K562 (cell line): ENCODE results near the gene KMT5B. TPM values are rescaled to one million over a fixed set of nuclear protein-coding genes. Genes with fewer than 3 reads are reported as not detected.

ENCODE experiments used
- ATAC-seq: fragments of 200-7000 bp; cut with Tn5 transposase; 3 replicates; pipeline ENCODE4 v1.9.1; 2020; ENCODE audit warnings: moderate library complexity
- BruUV-seq: library from RNA; stranded (reverse); fragments of 400-500 nt; replicated peaks from 2 replicates; lab custom pipeline; 2021; lab: Mats Ljungman, UMichigan
- CTCF ChIA-PET: fragments of 300-600 bp; formaldehyde crosslinking; extraction: SDS; loops from one replicate; lab custom pipeline; 2021; ENCODE audit warnings: low intra/inter-chr PET ratio; lab: Yijun Ruan, JAX
- POLR2A ChIA-PET: fragments of 300-600, 350-650 bp; sonication (Branson Sonifier 250); formaldehyde crosslinking; extraction: SDS; loops from one replicate; lab custom pipeline; 2021; ENCODE audit warnings: antibody characterized with exemption, inconsistent platforms; lab: Yijun Ruan, JAX
- DNase-seq, 4 experiments: peaks; one replicate each; pipeline versions ENCODE4 v3.0.0 to v3.0.0-alpha.2; 2011 to 2018; ENCODE audit warnings: low spot score in 3 of 4, mixed read lengths in 3 of 4; ENCODE audit errors: extremely low read depth in 1 of 4
- FAIRE-seq: peaks from 2 replicates; lab custom pipeline; 2011; peaks lifted over from hg19 to GRCh38; lab: Jason Lieb, UNC
- H2AFZ ChIP-seq: 2 replicates; pipeline ENCODE4 v1.6.0; 2011; ENCODE audit warnings: low read depth, low read length, control low read depth, inconsistent platforms
- H3K27ac ChIP-seq: fragments of 200-600 bp; 3 replicates; pipeline ENCODE4 v1.8.0; 2011; ENCODE audit warnings: low read depth, mild to moderate bottlenecking, control low read depth, inconsistent platforms, low read length, moderate library complexity, mixed read lengths; ENCODE audit errors: extremely low read depth
- H3K27me3 ChIP-seq, 2 experiments: fragments of 300-600 bp in 1 of 2; 2 replicates in 1 of 2; 3 replicates in 1 of 2; pipeline versions ENCODE4 v1.6.0 to v1.8.0; 2011; ENCODE audit warnings: inconsistent platforms in 2 of 2, low read length in 2 of 2, mild to moderate bottlenecking in 1 of 2, mixed read lengths in 1 of 2, moderate library complexity in 1 of 2; ENCODE audit not compliant: control insufficient read depth in 2 of 2, insufficient read depth in 2 of 2
- H3K36me3 ChIP-seq: fragments of 300-600 bp; 3 replicates; pipeline ENCODE4 v1.8.0; 2011; ENCODE audit warnings: mild to moderate bottlenecking, low read length, inconsistent platforms; ENCODE audit not compliant: control insufficient read depth, insufficient read depth
- H3K4me1 ChIP-seq, 2 experiments: fragments of 200-600 bp in 1 of 2; replicated peaks in 1 of 2; 2 replicates in 1 of 2; 3 replicates in 1 of 2; pipeline versions ENCODE4 v1.5.1 to v1.8.0; 2011; ENCODE audit warnings: inconsistent platforms in 2 of 2, low read length in 2 of 2, mild to moderate bottlenecking in 1 of 2, mixed read lengths in 1 of 2, moderate library complexity in 1 of 2; ENCODE audit not compliant: control insufficient read depth in 2 of 2, insufficient read depth in 2 of 2
- H3K4me2 ChIP-seq: 2 replicates; pipeline ENCODE4 v1.6.1; 2011; ENCODE audit warnings: low read length, control low read depth, inconsistent platforms, mixed read lengths; ENCODE audit not compliant: insufficient read depth
- H3K4me3 ChIP-seq: fragments of 200-600 bp; sonication (generic), shearing (Covaris generic); 2 replicates; pipeline ENCODE4 v1.5.1; 2016; ENCODE audit warnings: control low read depth, inconsistent platforms
- H3K79me2 ChIP-seq: fragments of 200-600 bp; 3 replicates; pipeline ENCODE4 v1.8.0; 2011; ENCODE audit warnings: low read length, inconsistent platforms; ENCODE audit not compliant: control insufficient read depth, insufficient read depth
- H3K9ac ChIP-seq, 2 experiments: 2 replicates each; pipeline versions ENCODE4 v1.6.0 to v1.6.1; 2011; ENCODE audit warnings: low read depth in 2 of 2, low read length in 2 of 2, control low read depth in 1 of 2, inconsistent platforms in 1 of 2, mild to moderate bottlenecking in 1 of 2, mixed read lengths in 1 of 2; ENCODE audit not compliant: insufficient read depth in 1 of 2
- H3K9me1 ChIP-seq: one replicate; pipeline ENCODE4 v1.6.0; 2011; ENCODE audit warnings: inconsistent platforms, mild to moderate bottlenecking, low read length, moderate library complexity; ENCODE audit not compliant: control insufficient read depth, insufficient read depth
- H3K9me3 ChIP-seq: replicated peaks from 2 replicates; pipeline ENCODE4 v1.5.1; 2011; ENCODE audit warnings: low read depth, low read length, inconsistent platforms; ENCODE audit not compliant: control insufficient read depth, insufficient read depth
- H4K20me1 ChIP-seq: replicated peaks from 2 replicates; pipeline ENCODE4 v1.6.1; 2011; ENCODE audit warnings: low read length, inconsistent platforms, mixed read lengths; ENCODE audit not compliant: control insufficient read depth, insufficient read depth
- ETS2 ChIP-seq: IDR thresholded peaks from 2 replicates; pipeline ENCODE4 v1.6.1; 2016; ENCODE audit warnings: borderline replicate concordance, missing genetic modification characterization, mild to moderate bottlenecking, moderate library complexity, missing compliant biosample characterization; ENCODE audit not compliant: poor library complexity, severe bottlenecking
- JUND ChIP-seq, 2 experiments: IDR thresholded peaks; 2 replicates in 1 of 2; 3 replicates in 1 of 2; pipeline ENCODE4 v1.6.1; 2011; ENCODE audit warnings: borderline replicate concordance in 2 of 2, low read depth in 2 of 2, low read length in 2 of 2, improper control_type of control experiment in 1 of 2, missing biosample characterization in 1 of 2, missing genetic modification characterization in 1 of 2, missing genetic modification reagents in 1 of 2
- KDM4B ChIP-seq, 2 experiments: fragments of 450-650 bp in 1 of 2; sonication (generic) in 1 of 2; IDR thresholded peaks; 2 replicates each; pipeline ENCODE4 v1.6.1; 2016 to 2017; ENCODE audit warnings: borderline replicate concordance in 2 of 2, antibody characterized with exemption in 1 of 2, low read depth in 1 of 2, mild to moderate bottlenecking in 1 of 2
- MED1 ChIP-seq: sonication (generic); formaldehyde crosslinking; IDR thresholded peaks from 2 replicates; pipeline ENCODE4 v1.8.1; 2023; ENCODE audit warnings: missing genetic modification reagents, borderline replicate concordance
- NR2F6 ChIP-seq: fragments of 450-650 bp; formaldehyde crosslinking; IDR thresholded peaks from 2 replicates; pipeline ENCODE4 v1.4.0; 2020; ENCODE audit warnings: mild to moderate bottlenecking
- SUPT5H ChIP-seq: fragments of 450-650 bp; IDR thresholded peaks from 2 replicates; pipeline ENCODE4 v1.6.1; 2016
- TEAD1 ChIP-seq, 2 experiments: fragments of 450-650 bp in 1 of 2; sonication (generic) in 1 of 2; formaldehyde crosslinking; IDR thresholded peaks; 2 replicates each; pipeline versions ENCODE4 v1.4.0 to v1.8.0; 2020 to 2022; ENCODE audit warnings: mild to moderate bottlenecking in 2 of 2, missing genetic modification reagents in 1 of 2
- ZBTB2 ChIP-seq: fragments of 450-650 bp; IDR thresholded peaks from 2 replicates; pipeline ENCODE4 v1.6.1; 2016; ENCODE audit warnings: antibody characterized with exemption
- ZNF175 ChIP-seq: fragments of 200-800 bp; sonication (Bioruptor generic); IDR thresholded peaks from 2 replicates; pipeline ENCODE4 v1.6.1; 2016; ENCODE audit warnings: low read depth, mild to moderate bottlenecking, missing genetic modification characterization, missing compliant biosample characterization
- ZNF449 ChIP-seq: fragments of 250-450 bp; sonication (Bioruptor Pico); IDR thresholded peaks from 2 replicates; pipeline ENCODE4 v1.8.0; 2022; ENCODE audit warnings: moderate library complexity, mild to moderate bottlenecking, inconsistent platforms
- ZNF639 ChIP-seq, 2 experiments: fragments of 200-800 bp in 1 of 2; sonication (Bioruptor generic) in 1 of 2; sonication (generic) in 1 of 2; formaldehyde crosslinking in 1 of 2; IDR thresholded peaks in 1 of 2; conservative IDR thresholded peaks in 1 of 2; 2 replicates each; pipeline versions ENCODE4 v1.5.0 to v1.6.1; 2016 to 2020; ENCODE audit warnings: missing compliant biosample characterization in 1 of 2, missing genetic modification characterization in 1 of 2, missing genetic modification reagents in 1 of 2
- ZNF77 ChIP-seq: fragments of 250-450 bp; sonication (Bioruptor Pico); IDR thresholded peaks from 2 replicates; pipeline ENCODE4 v1.5.0; 2020
- WGBS: fragments of 100-300 bp; shearing (Covaris generic); methylation state at CpG from one replicate; pipeline ENCODE4 v1.1.6; 2016; ENCODE audit warnings: low coverage, mixed read lengths; ENCODE audit not compliant: insufficient coverage; ENCODE audit errors: missing lambda C conversion rate; 5-methylcytosine and 5-hydroxymethylcytosine counted together
- in situ Hi-C: fragments of 300-500 bp; cut with MboI; formaldehyde crosslinking; loops from 4 replicates; pipeline ENCODE4 v1.15.0; 2018; ENCODE audit warnings: inconsistent platforms, mixed read lengths
- intact Hi-C: fragments of 100-400 bp; cut with micrococcal nuclease; formaldehyde crosslinking; loops from 2 replicates; pipeline ENCODE4 v1.14.2; 2022
- polyA plus RNA-seq, 8 experiments: library from polyadenylated mRNA; depleted of rRNA in 4 of 8; stranded (reverse) in 5 of 8; unstranded in 3 of 8; fragments of >200 nt; fragmentation: Nextera tagmentation in 2 of 8; fragmentation: Illumina TruSeq in 1 of 8; extraction: Ambion mirVana in 2 of 8; extraction: Trizol in 1 of 8; gene quantifications; 2 replicates each; pipeline versions ENCODE4 v1.2.1 to v1.2.3, GENCODE V29; 2011 to 2014; ENCODE audit warnings: inconsistent platforms in 1 of 8, missing spikeins in 1 of 8
- total RNA-seq, 7 experiments: library from RNA; depleted of rRNA in 6 of 7; stranded (reverse); fragments of >200 nt in 6 of 7; fragmentation: Illumina TruSeq in 2 of 7; extraction: Trizol in 2 of 7; gene quantifications; 2 replicates each; pipeline versions ENCODE4 v1.2.1 to v1.2.3, GENCODE V29; 2011 to 2021; ENCODE audit warnings: low replicate concordance in 1 of 7

KMT5B gene
- total and polyA plus RNA-seq, 9 of the 15 experiments (the other 6 are each of a cell fraction or from before 2014, with no cell fraction given), result 7.3 to 27.3 (median 20.9) TPM

DNA sequence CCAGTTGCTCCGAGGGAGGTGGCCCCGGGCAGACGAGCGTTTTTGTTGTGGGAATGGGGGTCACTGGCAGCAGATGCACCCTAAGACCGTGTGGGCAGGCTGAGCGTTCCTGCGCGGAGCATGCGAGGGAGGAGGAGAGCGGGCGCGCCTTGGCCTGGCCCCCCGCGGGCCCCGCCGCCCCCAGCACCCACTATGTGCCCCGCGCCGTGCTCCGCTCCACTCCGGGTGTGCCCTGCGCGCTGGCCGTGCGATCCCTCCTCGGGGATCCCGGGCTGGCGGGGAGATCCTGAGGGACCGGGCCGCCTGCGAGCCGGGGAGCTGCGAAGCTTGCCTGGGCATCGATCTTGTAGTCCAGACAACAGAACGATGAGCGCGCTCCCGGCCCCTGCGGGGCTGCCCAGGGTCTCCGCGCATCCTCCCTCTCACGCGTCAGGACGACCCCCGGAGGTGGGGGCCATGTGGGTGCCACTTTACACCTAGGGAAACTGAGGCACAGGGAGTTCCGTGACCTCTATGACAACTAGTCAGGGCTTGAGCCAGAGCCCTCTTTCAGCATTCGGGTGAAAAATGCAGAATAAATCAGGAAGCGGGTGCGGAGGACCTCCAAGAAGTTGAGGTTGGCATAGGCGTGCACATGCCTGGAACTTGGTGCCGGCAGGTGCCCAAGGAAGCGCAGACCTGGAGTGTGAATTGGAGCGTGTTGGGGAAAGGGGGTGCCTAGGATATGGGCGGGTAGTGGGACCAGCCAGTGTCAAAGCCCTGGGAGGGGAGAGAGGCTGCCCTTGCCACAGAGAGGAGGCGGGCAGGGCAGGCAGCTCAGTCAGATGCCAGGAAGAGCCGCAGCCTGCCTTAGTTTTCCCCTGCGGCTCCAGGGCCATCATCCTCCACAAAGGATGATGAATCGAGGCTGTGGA is 1.3 kb upstream of the KMT5B start:
- Histone ChIP-seq H3K4me2 (peak overlapping the region; percentile 69), H3K4me1 (peaks cover 8 to 36% of the 10 kb centered on the region in 2 experiments; a peak in 4 of 5 replicates), H3K9me1 (no peaks in the 10 kb centered on the region), H3K9me3 (no peaks in the 10 kb centered on the region), H3K36me3 (no peaks in the 10 kb centered on the region), H4K20me1 (peaks cover 14% of the 10 kb centered on the region), H3K27ac (peak overlapping the region; percentile 97), H2AFZ (peak overlapping the region; percentile 85), H3K27me3 (peaks cover 12 to 37% of the 10 kb centered on the region in 2 experiments; a peak in 4 of 5 replicates), H3K79me2 (peaks cover 31% of the 10 kb centered on the region), H3K4me3 (peak overlapping the region; percentile 82), H3K9ac (peak overlapping the region; percentile 90 to 94)
- 14% methylated on average over 45 of the region's 58 CpGs for WGBS
- in situ Hi-C loops (no loop called here), intact Hi-C loops (loop anchor here (5.0 kb wide), 1 partner anchor 233 kb away; no protein-coding TSS in a partner anchor)
- DNase-seq, result no peak
- BruUV-seq, result TSS peak; percentile 70
- FAIRE-seq, result no peak
- peak; percentile 23 for ATAC-seq
- ChIA-PET POLR2A (interaction anchor here (0.7 to 2.0 kb wide), 3 partner anchors 11 to 23 kb away, joined by 3 to 6 read pairs (median 4); no protein-coding TSS in a partner anchor), CTCF (interaction anchor here (0.6 kb wide), 1 partner anchor 136 kb away, joined by 4 read pairs; no protein-coding TSS in a partner anchor)
- TF ChIP-seq ZNF175 (CRISPR knock-in tag) (no peak), ZNF77 (CRISPR knock-in tag) (no peak), ETS2 (tag) (no peak), ZNF639 (CRISPR knock-in tag; conservative IDR thresholded peaks at IDR 0.05 in 1 of 2, IDR thresholded peaks at IDR 0.05 in 1 of 2) (no peak), JUND (IDR thresholded peaks at IDR 0.05; ENCODE audit: borderline replicate concordance, low read depth, low read length) (no peak), JUND (tag; IDR thresholded peaks at IDR 0.05; ENCODE audit: borderline replicate concordance, low read depth, low read length) (no peak), MED1 (CRISPR knock-in tag) (no peak), NR2F6 (CRISPR knock-in tag) (no peak), TEAD1 (CRISPR knock-in tag; IDR thresholded peaks at IDR 0.05) (no peak), ZBTB2 (no peak), ZNF449 (CRISPR knock-in tag) (no peak), SUPT5H (0 out of 2 replicates have a peak, but pooled peaks have one; percentile 4), KDM4B (IDR thresholded peaks at IDR 0.05; ENCODE audit: borderline replicate concordance in 2 of 2, low read depth in 1 of 2) (no peak)
